CD4-positive, alpha-beta memory T cell (primary cell): ENCODE results near the gene EGFL6. TPM values are rescaled to one million over a fixed set of nuclear protein-coding genes. Genes with fewer than 3 reads are reported as not detected.
"Not testable (repeated sequence)": the region's sequence is repeated elsewhere in the genome, so short reads cannot be mapped to it uniquely, and the experiment has no call there.

ENCODE experiments used
- CTCF ChIA-PET: fragments of 350-600 bp; sonication (Branson Sonifier 250); formaldehyde crosslinking; loops from one replicate; lab custom pipeline; 2021; ENCODE audit warnings: inconsistent platforms; ENCODE audit not compliant: partially characterized antibody; lab: Charles Lee
- POLR2A ChIA-PET: fragments of 350-600 bp; sonication (Branson Sonifier 250); formaldehyde crosslinking; loops from one replicate; lab custom pipeline; 2021; ENCODE audit not compliant: partially characterized antibody; lab: Charles Lee
- DNase-seq, 5 donors: peaks; one replicate each; pipeline versions ENCODE4 v3.0.0 to v3.0.0-alpha.2; 2020 to 2022; ENCODE audit warnings: mixed read lengths in 1 of 5
- H3K27ac ChIP-seq: one replicate; pipeline ENCODE4 v1.7.0; 2013; ENCODE audit warnings: low read depth, low read length
- H3K27me3 ChIP-seq: 2 replicates; pipeline ENCODE4 v1.7.0; 2013; ENCODE audit warnings: mild to moderate bottlenecking, low read length, moderate library complexity; ENCODE audit not compliant: insufficient read depth
- H3K36me3 ChIP-seq: 2 replicates; pipeline ENCODE4 v1.7.0; 2013; ENCODE audit warnings: mild to moderate bottlenecking, low read length, moderate library complexity; ENCODE audit not compliant: insufficient read depth
- H3K4me1 ChIP-seq: 2 replicates; pipeline ENCODE4 v1.7.0; 2013; ENCODE audit warnings: mild to moderate bottlenecking, low read length, moderate library complexity; ENCODE audit not compliant: insufficient read depth
- H3K4me3 ChIP-seq, 2 donors: one replicate each; pipeline ENCODE4 v1.7.0; 2013; ENCODE audit warnings: low read length in 2 of 2, mild to moderate bottlenecking in 1 of 2
- H3K9me3 ChIP-seq, 2 donors: one replicate each; pipeline ENCODE4 v1.7.0; 2013; ENCODE audit warnings: low read length in 2 of 2, control low read depth in 1 of 2; ENCODE audit not compliant: control insufficient read depth in 1 of 2
- H3K27ac Mint-ChIP-seq, 7 donors: one replicate each; pipeline ENCODE4 v1.8.0; 2020 to 2021; ENCODE audit warnings: mixed read lengths in 7 of 7, mild to moderate bottlenecking in 6 of 7, inconsistent platforms in 3 of 7, moderate library complexity in 3 of 7
- H3K27me3 Mint-ChIP-seq, 2 donors: one replicate each; pipeline ENCODE4 v1.8.0; 2020 to 2021; ENCODE audit warnings: mixed read lengths in 2 of 2
- H3K36me3 Mint-ChIP-seq, 2 donors: one replicate each; pipeline ENCODE4 v1.8.0; 2020 to 2021; ENCODE audit warnings: mixed read lengths in 2 of 2, inconsistent platforms in 1 of 2, mild to moderate bottlenecking in 1 of 2
- H3K4me1 Mint-ChIP-seq, 4 donors: one replicate each; pipeline ENCODE4 v1.8.0; 2020 to 2021; ENCODE audit warnings: mixed read lengths in 4 of 4, mild to moderate bottlenecking in 1 of 4
- H3K4me3 Mint-ChIP-seq, 8 donors: one replicate each; pipeline ENCODE4 v1.8.0; 2020 to 2021; ENCODE audit warnings: mixed read lengths in 8 of 8, mild to moderate bottlenecking in 7 of 8, moderate library complexity in 6 of 8, inconsistent platforms in 3 of 8
- H3K9me3 Mint-ChIP-seq, 8 donors: one replicate each; pipeline ENCODE4 v1.8.0; 2020 to 2021; ENCODE audit warnings: mixed read lengths in 8 of 8, mild to moderate bottlenecking in 5 of 8, inconsistent platforms in 3 of 8, moderate library complexity in 1 of 8
- intact Hi-C: fragments of 100-400 bp; cut with micrococcal nuclease; formaldehyde crosslinking; loops from one replicate; pipeline ENCODE4 v1.15.1; 2023
- polyA plus RNA-seq, 2 donors: library from polyadenylated mRNA; unstranded; fragments of 300-500 nt; fragmentation: Illumina TruSeq; gene quantifications; one replicate each; pipeline ENCODE4 v1.2.3, GENCODE V29; 2021
- total RNA-seq, 2 experiments: library from RNA; stranded (reverse); gene quantifications; one replicate each; pipeline ENCODE4 v1.2.3, GENCODE V29; 2021

Gene EGFL6
- total and polyA plus RNA-seq, 4 experiments from 2014 or later = not detected

DNA sequence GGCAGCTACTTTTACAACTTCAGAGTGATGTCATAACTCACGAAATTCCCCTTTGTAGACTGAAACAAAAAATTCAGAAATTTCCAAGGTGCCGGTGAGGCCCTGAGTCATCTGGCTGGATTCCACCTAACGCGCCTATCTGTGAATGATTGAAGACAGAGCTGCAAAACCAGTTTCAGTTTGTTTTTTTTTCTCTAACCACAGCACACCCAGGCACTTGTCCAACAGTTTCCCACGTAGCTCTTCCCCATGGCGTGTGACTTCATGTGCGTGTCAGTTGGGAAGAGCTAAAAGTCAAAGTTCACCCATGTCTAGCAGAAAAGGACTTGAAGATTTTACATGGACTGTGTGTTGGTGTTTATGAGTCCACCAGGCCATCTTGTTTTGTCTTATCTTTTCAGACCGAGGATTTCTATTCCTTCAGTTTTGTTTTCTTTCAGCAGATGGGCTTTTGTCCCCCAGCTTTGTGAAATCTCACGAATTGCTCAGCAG, 99.9 kb downstream of the EGFL6 start:
- peak; percentile 39 to 86 (median 49) for DNase-seq
- H3K27me3 ChIP-seq = no peaks in the 10 kb centered on the region
- peak overlapping the region; percentile 47 to 85 (median 74) for H3K4me3 Mint-ChIP-seq
- POLR2A ChIA-PET = interaction anchor here (1.4 kb wide), 1 partner anchor 66 kb away, joined by 8 read pairs; the partner anchor contains the start of genes OFD1 and TRAPPC2
- no peaks in the 10 kb centered on the region for H3K4me1 ChIP-seq
- intact Hi-C loops = no loop called here
- H3K9me3 Mint-ChIP-seq = no peaks in the 10 kb centered on the region
- H3K27ac ChIP-seq = peak overlapping the region; percentile 32
- CTCF ChIA-PET = interaction anchor here (0.8 to 1.9 kb wide), 3 partner anchors 10 to 80 kb away, joined by 3 to 5 read pairs (median 4); partner anchors contain the start of gene RAB9A
- no peaks in the 10 kb centered on the region for H3K36me3 ChIP-seq
- H3K27me3 Mint-ChIP-seq = no peaks in the 10 kb centered on the region
- peaks cover 5 to 8% (median 6%) of the 10 kb centered on the region in 4 donors for H3K4me1 Mint-ChIP-seq
- no peaks in the 10 kb centered on the region for H3K9me3 ChIP-seq
- H3K27ac Mint-ChIP-seq = peak overlapping the region; percentile 86 to 94 (median 89)
- no peak overlapping the region for H3K4me3 ChIP-seq
- H3K36me3 Mint-ChIP-seq = peaks cover 18 to 41% of the 10 kb centered on the region in 2 donors

DNA sequence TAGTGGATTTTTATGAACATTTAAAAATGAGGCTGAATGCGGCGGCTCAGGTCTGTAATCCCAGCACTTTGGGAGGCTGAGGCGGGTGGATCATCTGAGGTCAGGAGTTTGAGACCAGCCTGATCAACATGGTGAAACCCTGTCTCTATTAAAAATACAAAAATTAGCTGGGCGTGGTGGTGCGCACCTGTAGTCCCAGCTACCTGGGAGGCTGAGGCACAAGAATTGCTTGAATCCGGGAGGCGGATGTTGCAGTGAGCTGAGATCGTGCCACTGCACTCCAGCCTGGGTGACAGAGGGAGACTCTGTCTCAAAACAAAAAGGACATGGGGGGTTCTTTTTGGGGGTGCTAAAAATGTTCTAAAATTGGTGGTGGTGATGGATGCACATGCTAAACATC, 100.4 kb downstream of the EGFL6 start:
- ChIA-PET CTCF (interaction anchor here (0.8 to 1.9 kb wide), 2 partner anchors 11 to 19 kb away, joined by 4 to 5 read pairs; partner anchors contain the start of gene RAB9A), POLR2A (interaction anchor here (1.4 kb wide), 1 partner anchor 65 kb away, joined by 8 read pairs; the partner anchor contains the start of genes OFD1 and TRAPPC2)
- H3K27me3 Mint-ChIP-seq, H3K9me3 ChIP-seq, H3K4me1 Mint-ChIP-seq, H3K36me3 ChIP-seq, H3K27me3 ChIP-seq, H3K9me3 Mint-ChIP-seq, intact Hi-C loops, H3K4me3 ChIP-seq, H3K4me1 ChIP-seq, DNase-seq: not testable (repeated sequence)
- H3K27ac ChIP-seq = peak overlapping the region; percentile 32
- H3K27ac Mint-ChIP-seq = peak overlapping the region; percentile 86 to 94 (median 89)
- H3K36me3 Mint-ChIP-seq = peaks cover 17 to 39% of the 10 kb centered on the region in 2 donors
- H3K4me3 Mint-ChIP-seq = peak overlapping the region in 6 of 8 donors; percentile 47 to 85 (median 74)

DNA sequence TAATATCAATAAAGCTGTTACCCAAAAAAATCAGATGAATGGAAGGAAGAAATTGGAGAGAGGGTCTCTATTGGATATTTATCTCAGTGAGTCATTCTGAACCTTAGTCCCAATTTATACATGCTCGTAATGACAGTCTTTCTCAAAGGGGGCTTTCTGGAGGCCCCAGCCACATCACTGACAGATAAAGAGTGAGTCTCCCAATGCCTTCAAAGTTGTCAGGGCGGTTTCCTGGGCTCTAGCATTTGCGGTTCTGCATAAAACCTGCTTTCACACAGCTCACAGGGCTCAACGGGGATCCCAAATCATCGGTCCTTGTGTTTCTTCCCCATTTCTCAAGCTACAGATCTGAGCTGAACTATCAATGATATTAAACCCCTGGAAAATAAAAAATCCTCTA, 100.8 kb downstream of the EGFL6 start:
- H3K4me3 Mint-ChIP-seq = no peak overlapping the region
- Histone ChIP-seq H3K36me3 (no peaks in the 10 kb centered on the region), H3K27me3 (no peaks in the 10 kb centered on the region), H3K4me3 (no peak overlapping the region), H3K9me3 (no peaks in the 10 kb centered on the region), H3K27ac (no peak overlapping the region), H3K4me1 (no peaks in the 10 kb centered on the region)
- H3K27ac Mint-ChIP-seq = peak overlapping the region in 4 of 7 donors; percentile 26 to 94 (median 44)
- H3K9me3 Mint-ChIP-seq = no peaks in the 10 kb centered on the region
- H3K27me3 Mint-ChIP-seq = no peaks in the 10 kb centered on the region
- ChIA-PET POLR2A (no interaction called here), CTCF (interaction anchor here (1.9 kb wide), 1 partner anchor 18 kb away, joined by 5 read pairs; the partner anchor contains the start of gene RAB9A)
- intact Hi-C loops = no loop called here
- H3K36me3 Mint-ChIP-seq = peaks cover 16 to 35% of the 10 kb centered on the region in 2 donors
- no peak for DNase-seq
- H3K4me1 Mint-ChIP-seq = peaks cover 5 to 8% (median 6%) of the 10 kb centered on the region in 4 donors

DNA sequence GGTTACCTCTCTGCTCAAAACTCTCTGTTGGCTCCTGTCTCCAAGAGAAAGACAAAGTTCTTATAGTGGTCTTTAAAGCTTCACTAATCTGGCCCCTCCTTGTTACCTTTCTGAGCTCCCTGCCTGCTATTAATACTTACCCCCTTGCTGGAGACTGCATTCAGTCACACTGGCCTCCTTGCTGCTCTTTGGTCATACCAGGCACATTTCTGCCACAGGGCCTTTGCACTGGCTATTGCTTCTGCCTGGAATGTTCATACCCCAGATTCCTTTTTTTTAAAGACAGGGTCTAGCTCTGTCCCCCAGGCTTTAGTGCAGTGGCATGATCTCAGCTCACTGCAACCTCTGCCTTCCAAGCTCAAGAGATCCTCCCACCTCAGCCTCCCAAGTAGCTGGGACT, 103.6 kb downstream of the EGFL6 start:
- H3K36me3 Mint-ChIP-seq = peaks cover 13 to 28% of the 10 kb centered on the region in 2 donors
- CTCF ChIA-PET = interaction anchor here (1.0 kb wide), 1 partner anchor 36 kb away, joined by 3 read pairs; no protein-coding TSS in a partner anchor
- intact Hi-C loops = no loop called here

DNA sequence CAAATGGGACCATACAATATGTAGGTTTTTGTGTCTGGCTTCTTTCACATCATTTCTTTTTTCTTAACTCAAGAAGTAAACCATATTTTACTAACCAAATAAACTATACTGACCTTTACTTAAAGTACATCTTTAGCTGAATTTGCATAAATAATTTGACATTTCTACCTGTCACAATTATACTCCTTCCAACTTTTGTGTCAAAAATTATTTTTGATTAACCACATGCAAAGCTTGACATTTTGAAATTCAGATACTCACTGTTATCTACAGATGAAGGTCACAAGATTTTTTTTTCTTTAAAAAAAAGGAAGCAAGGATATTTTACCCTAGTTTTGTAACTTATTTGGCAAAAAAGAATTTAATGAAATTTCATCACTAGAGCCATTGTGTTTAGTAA, 107.5 kb downstream of the EGFL6 start:
- Histone ChIP-seq H3K27me3 (no peaks in the 10 kb centered on the region), H3K27ac (no peak overlapping the region), H3K36me3 (no peaks in the 10 kb centered on the region), H3K9me3 (no peaks in the 10 kb centered on the region), H3K4me1 (no peaks in the 10 kb centered on the region), H3K4me3 (no peak overlapping the region)
- no peak for DNase-seq
- POLR2A ChIA-PET = no interaction called here
- Mint-ChIP-seq H3K27me3 (no peaks in the 10 kb centered on the region), H3K27ac (no peak overlapping the region), H3K36me3 (peaks cover 2 to 15% of the 10 kb centered on the region in 2 donors), H3K4me1 (no peaks in the 10 kb centered on the region), H3K4me3 (no peak overlapping the region), H3K9me3 (peaks cover 0 to 5% (median 0%) of the 10 kb centered on the region in 8 donors)
- intact Hi-C loops = no loop called here
- CTCF ChIA-PET = no interaction called here

More for the DNA sequence above, 103.6 kb downstream of the EGFL6 start:
- no peaks in the 10 kb centered on the region for H3K9me3 ChIP-seq
- H3K27me3 Mint-ChIP-seq = no peaks in the 10 kb centered on the region
- H3K4me1 ChIP-seq = no peaks in the 10 kb centered on the region
- H3K27ac Mint-ChIP-seq = no peak overlapping the region
- no peak overlapping the region for H3K4me3 ChIP-seq
- H3K36me3 ChIP-seq = no peaks in the 10 kb centered on the region
- H3K27ac ChIP-seq = no peak overlapping the region
- POLR2A ChIA-PET = interaction anchor here (1.0 kb wide), 1 partner anchor 62 kb away, joined by 3 read pairs; the partner anchor contains the start of genes OFD1 and TRAPPC2
- no peak overlapping the region for H3K4me3 Mint-ChIP-seq
- no peaks in the 10 kb centered on the region for H3K9me3 Mint-ChIP-seq
- no peak for DNase-seq
- no peaks in the 10 kb centered on the region for H3K27me3 ChIP-seq
- peaks cover 5 to 8% (median 6%) of the 10 kb centered on the region in 4 donors for H3K4me1 Mint-ChIP-seq

DNA sequence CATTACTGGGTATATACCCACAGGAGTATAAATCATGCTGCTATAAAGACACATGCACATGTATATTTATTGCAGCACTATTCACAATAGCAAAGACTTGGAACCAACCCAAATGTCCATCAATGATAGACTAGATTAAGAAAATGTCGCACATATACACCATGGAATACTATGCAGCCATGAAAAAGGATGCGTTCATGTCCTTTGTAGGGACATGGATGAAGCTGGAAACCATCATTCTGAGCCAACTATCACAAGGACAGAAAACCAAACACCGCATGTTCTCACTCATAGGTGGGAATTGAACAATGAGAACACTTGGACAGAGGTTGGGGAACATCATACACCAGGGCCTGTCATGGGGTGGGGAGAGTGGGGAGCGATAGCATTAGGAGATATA, 110.3 kb downstream of the EGFL6 start:
- H3K27ac ChIP-seq, H3K36me3 ChIP-seq, H3K27ac Mint-ChIP-seq, H3K4me3 ChIP-seq, H3K4me3 Mint-ChIP-seq, H3K9me3 ChIP-seq, intact Hi-C loops, CTCF ChIA-PET, H3K27me3 ChIP-seq, DNase-seq, H3K9me3 Mint-ChIP-seq, H3K4me1 ChIP-seq, H3K4me1 Mint-ChIP-seq, H3K27me3 Mint-ChIP-seq, H3K36me3 Mint-ChIP-seq: not testable (repeated sequence)
- POLR2A ChIA-PET = interaction anchor here (1.2 kb wide), 1 partner anchor 9 kb away, joined by 3 read pairs; the partner anchor contains the start of gene RAB9A

DNA sequence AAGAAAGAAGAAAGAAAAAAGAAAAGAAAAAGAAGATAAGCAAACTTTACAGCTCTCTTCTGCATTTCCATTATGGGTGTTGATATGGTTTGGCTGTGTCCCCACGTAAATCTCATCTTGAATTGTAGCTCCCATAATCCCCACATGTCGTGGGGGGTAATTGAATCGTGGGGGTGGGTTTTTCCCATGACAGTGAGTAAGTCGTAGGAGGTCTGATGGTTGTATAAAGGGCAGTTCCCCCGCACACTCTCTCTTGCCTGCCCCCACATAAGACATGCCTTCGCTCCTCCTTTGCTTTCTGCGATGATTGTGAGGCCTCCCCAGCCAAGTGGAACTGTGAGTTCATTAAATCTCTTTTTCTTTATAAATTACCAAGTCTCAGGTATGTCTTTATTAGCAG, 112.2 kb downstream of the EGFL6 start:
- intact Hi-C loops = no loop called here
- Mint-ChIP-seq H3K4me1 (peaks cover 0 to 12% (median 8%) of the 10 kb centered on the region in 4 donors), H3K36me3 (peaks cover 2 to 5% of the 10 kb centered on the region in 2 donors), H3K9me3 (peaks cover 0 to 7% (median 0%) of the 10 kb centered on the region in 8 donors), H3K27me3 (no peaks in the 10 kb centered on the region), H3K4me3 (no peak overlapping the region), H3K27ac (no peak overlapping the region)
- DNase-seq = no peak
- POLR2A ChIA-PET = no interaction called here
- no peaks in the 10 kb centered on the region for H3K36me3 ChIP-seq
- no peaks in the 10 kb centered on the region for H3K9me3 ChIP-seq
- no peaks in the 10 kb centered on the region for H3K4me1 ChIP-seq
- CTCF ChIA-PET = no interaction called here
- H3K27ac ChIP-seq = no peak overlapping the region
- no peak overlapping the region for H3K4me3 ChIP-seq
- no peaks in the 10 kb centered on the region for H3K27me3 ChIP-seq
